GM12864 (cell line): ENCODE data around the gene POU3F3.

ENCODE experiments used
- DNase-seq: peaks from one replicate; pipeline ENCODE4 v3.0.0-alpha.2; 2011; ENCODE audit warnings: low read depth
- H3K4me3 ChIP-seq: 2 replicates; pipeline ENCODE4 v1.5.1; 2011; ENCODE audit warnings: mild to moderate bottlenecking, low read depth, low read length, control low read depth
- TF ChIP-seq, protein P1 (sequence below): IDR thresholded peaks from 2 replicates; pipeline ENCODE4 v1.5.1; 2011; ENCODE audit warnings: low read depth, mild to moderate bottlenecking, moderate library complexity, low read length, control low read depth, inconsistent platforms; ENCODE audit errors: missing control alignments

The POU3F3 gene

GRCh38 chr2:104866883-104867812, 13.2 kb downstream of the POU3F3 start:
- TF ChIP-seq, protein P1, sequence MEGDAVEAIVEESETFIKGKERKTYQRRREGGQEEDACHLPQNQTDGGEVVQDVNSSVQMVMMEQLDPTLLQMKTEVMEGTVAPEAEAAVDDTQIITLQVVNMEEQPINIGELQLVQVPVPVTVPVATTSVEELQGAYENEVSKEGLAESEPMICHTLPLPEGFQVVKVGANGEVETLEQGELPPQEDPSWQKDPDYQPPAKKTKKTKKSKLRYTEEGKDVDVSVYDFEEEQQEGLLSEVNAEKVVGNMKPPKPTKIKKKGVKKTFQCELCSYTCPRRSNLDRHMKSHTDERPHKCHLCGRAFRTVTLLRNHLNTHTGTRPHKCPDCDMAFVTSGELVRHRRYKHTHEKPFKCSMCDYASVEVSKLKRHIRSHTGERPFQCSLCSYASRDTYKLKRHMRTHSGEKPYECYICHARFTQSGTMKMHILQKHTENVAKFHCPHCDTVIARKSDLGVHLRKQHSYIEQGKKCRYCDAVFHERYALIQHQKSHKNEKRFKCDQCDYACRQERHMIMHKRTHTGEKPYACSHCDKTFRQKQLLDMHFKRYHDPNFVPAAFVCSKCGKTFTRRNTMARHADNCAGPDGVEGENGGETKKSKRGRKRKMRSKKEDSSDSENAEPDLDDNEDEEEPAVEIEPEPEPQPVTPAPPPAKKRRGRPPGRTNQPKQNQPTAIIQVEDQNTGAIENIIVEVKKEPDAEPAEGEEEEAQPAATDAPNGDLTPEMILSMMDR = no peak
- H3K4me3 ChIP-seq = no peak overlapping the region
- no peak for DNase-seq

DNA sequence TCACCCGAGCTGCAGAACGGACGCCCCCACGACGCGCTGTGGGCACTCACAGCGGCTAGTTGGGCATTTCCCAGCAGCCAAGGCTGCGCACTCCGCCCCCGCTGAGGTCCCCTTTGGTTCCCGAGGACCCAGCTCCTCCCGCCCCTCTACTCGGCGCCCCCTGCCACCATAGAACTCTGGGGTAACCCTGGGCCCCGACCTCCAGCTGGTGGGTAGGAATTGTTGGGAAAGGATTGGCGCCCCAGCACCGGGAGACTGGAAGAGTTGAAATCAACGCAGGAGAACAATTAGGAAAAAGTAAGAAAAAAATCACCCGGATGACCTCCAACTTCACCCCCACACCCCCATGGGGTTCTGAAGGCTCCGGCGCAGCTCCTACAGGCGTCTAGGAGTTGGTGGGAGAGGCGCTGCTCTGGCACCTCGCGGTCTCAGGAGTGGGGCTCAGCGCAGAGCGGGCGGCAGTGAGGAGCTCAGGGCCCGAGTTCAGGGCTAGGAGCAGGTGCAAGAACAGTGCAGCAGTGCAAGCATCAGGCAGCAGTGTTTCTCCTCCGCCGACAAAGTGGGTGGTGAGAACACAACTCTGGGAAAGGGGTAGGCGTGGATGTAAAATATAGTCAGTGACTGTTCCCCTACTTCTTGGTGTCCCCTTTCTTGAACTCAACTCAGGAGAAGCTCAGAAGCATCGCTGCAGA, 14.0 kb downstream of the POU3F3 start:
- H3K4me3 ChIP-seq = no peak overlapping the region
- DNase-seq = no peak
- TF ChIP-seq, protein P1 = no peak

DNA sequence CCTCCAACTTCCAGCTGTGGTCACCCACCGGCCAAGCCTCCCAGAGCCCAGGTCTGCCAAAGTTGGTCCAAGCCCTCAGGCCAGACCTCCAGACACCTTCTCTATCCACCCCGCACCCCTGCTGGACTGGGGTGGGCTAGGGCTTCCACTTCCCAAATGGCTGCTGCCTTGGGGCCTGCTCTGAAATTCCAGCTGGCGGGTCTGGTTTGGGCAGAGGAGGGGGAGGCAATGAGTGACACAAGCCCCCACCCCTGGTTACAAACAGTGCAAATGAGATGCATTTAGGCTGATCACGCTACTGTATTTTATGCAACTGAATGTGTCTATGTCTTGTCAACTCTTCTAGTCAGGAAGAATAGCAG, 14.6 kb downstream of the POU3F3 start:
- TF ChIP-seq, protein P1 = no peak
- no peak for DNase-seq
- H3K4me3 ChIP-seq = no peak overlapping the region

DNA sequence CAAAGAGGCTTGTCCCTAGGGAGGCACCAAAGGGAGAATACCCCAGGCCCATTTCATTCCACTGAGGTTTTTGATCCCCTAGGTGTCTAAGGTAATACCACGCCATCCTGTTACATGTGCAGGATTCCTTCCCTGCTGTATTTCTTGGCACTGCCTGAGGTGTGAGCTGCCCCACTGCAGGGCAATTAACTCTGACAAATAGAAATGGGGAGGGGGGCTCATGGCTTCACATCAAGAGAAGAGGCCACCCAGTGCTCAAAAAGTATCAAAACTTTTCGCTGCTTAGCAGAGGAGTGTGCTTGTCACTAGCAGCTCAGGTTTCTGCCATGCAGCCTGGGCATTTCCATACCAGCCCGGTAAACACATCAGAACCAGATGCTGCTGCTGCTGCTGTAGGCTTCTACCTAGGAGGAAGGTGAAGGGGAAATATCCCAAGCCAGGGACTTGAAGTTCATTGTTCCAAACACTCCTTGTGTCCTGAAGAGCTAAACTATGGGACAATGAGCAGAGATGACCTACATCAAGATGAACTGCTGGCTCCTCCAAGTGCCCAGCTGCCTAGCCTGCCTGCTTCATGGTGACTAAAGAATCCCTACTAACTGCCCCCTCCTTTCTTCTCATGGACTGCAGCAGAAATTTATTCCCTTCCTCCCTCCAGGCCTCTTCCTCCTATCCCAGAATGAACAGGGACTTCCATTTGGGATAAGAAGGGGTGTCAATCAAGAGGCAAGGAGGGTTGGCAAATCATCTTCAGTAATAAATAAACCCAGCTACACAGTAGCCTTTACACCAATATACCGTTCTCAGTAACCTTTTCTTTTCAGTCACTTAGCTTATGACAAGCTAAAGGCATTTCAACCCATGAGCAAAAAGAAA, 16.4 kb downstream of the POU3F3 start:
- no peak overlapping the region for H3K4me3 ChIP-seq
- no peak for DNase-seq
- TF ChIP-seq, protein P1 = no peak

GRCh38 chr2:104871649-104871971, 17.7 kb downstream of the POU3F3 start:
- DNase-seq = no peak
- H3K4me3 ChIP-seq = no peak overlapping the region
- TF ChIP-seq, protein P1 = no peak

- no peak overlapping the region for H3K4me3 ChIP-seq
- TF ChIP-seq, protein P1 = no peak
- no peak for DNase-seq
Observed at GRCh38 chr2:104871972-104872865, 18.3 kb downstream of the POU3F3 start.
